ENCODE measurements around the gene FGF5. TPM values are rescaled to one million over a fixed set of nuclear protein-coding genes. Genes with fewer than 3 reads are reported as not detected.

The FGF5 gene
- total RNA-seq, 1 donor from 2014 or later: not detected

- H3K27ac ChIP-seq: no peak overlapping the region
- intact Hi-C loops (cut with DNase I): no loop called here
- no peaks in the 10 kb centered on the region for H3K9me3 ChIP-seq
- H3K36me3 ChIP-seq: no peaks in the 10 kb centered on the region
- H3K4me3 ChIP-seq: no peak overlapping the region
- TF ChIP-seq, protein P1, sequence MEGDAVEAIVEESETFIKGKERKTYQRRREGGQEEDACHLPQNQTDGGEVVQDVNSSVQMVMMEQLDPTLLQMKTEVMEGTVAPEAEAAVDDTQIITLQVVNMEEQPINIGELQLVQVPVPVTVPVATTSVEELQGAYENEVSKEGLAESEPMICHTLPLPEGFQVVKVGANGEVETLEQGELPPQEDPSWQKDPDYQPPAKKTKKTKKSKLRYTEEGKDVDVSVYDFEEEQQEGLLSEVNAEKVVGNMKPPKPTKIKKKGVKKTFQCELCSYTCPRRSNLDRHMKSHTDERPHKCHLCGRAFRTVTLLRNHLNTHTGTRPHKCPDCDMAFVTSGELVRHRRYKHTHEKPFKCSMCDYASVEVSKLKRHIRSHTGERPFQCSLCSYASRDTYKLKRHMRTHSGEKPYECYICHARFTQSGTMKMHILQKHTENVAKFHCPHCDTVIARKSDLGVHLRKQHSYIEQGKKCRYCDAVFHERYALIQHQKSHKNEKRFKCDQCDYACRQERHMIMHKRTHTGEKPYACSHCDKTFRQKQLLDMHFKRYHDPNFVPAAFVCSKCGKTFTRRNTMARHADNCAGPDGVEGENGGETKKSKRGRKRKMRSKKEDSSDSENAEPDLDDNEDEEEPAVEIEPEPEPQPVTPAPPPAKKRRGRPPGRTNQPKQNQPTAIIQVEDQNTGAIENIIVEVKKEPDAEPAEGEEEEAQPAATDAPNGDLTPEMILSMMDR (IDR thresholded peaks at IDR 0.05): no peak
- TF ChIP-seq POLR2AphosphoS5 (IDR thresholded peaks at IDR 0.05; ENCODE audit: insufficient read depth in 1 of 2, low read depth in 1 of 2) (no peak), POLR2A (IDR thresholded peaks at IDR 0.05) (no peak)
- DNase-seq (ENCODE audit: extremely low spot score in 2 of 2): no peak
- no peaks in the 10 kb centered on the region for H3K27me3 ChIP-seq
- H3K4me1 ChIP-seq: no peaks in the 10 kb centered on the region
These were observed 40.9 kb upstream of the FGF5 start for GRCh38 chr4:80225595-80225994.

- DNase-seq (ENCODE audit: extremely low spot score in 2 of 2): no peak
- no peaks in the 10 kb centered on the region for H3K27me3 ChIP-seq
- H3K9me3 ChIP-seq: no peaks in the 10 kb centered on the region
- no peak overlapping the region for H3K27ac ChIP-seq
- H3K4me1 ChIP-seq: no peaks in the 10 kb centered on the region
- intact Hi-C loops (cut with DNase I): no loop called here
- H3K4me3 ChIP-seq: no peak overlapping the region
- H3K36me3 ChIP-seq: no peaks in the 10 kb centered on the region
- TF ChIP-seq POLR2A (IDR thresholded peaks at IDR 0.05): no peak
- TF ChIP-seq, protein P1 (IDR thresholded peaks at IDR 0.05): no peak
- no peak for TF ChIP-seq POLR2AphosphoS5 (IDR thresholded peaks at IDR 0.05; ENCODE audit: insufficient read depth in 1 of 2, low read depth in 1 of 2)
These were observed 40.4 kb upstream of the FGF5 start for GRCh38 chr4:80226094-80226493.

GRCh38 chr4:80228460-80228859 lies 38.0 kb upstream of the FGF5 start:
- H3K4me3 ChIP-seq: no peak overlapping the region
- no peak for DNase-seq (ENCODE audit: extremely low spot score in 2 of 2)
- TF ChIP-seq POLR2AphosphoS5 (IDR thresholded peaks at IDR 0.05; ENCODE audit: insufficient read depth in 1 of 2, low read depth in 1 of 2): no peak
- TF ChIP-seq POLR2A (IDR thresholded peaks at IDR 0.05): no peak
- TF ChIP-seq, protein P1 (IDR thresholded peaks at IDR 0.05): no peak
- H3K27ac ChIP-seq: no peak overlapping the region
- intact Hi-C loops (cut with DNase I): no loop called here
- no peaks in the 10 kb centered on the region for H3K27me3 ChIP-seq
- no peaks in the 10 kb centered on the region for H3K36me3 ChIP-seq
- no peaks in the 10 kb centered on the region for H3K9me3 ChIP-seq
- H3K4me1 ChIP-seq: no peaks in the 10 kb centered on the region

- no peaks in the 10 kb centered on the region for H3K27me3 ChIP-seq
- TF ChIP-seq, protein P1 (IDR thresholded peaks at IDR 0.05): no peak
- TF ChIP-seq POLR2A (IDR thresholded peaks at IDR 0.05) (no peak), POLR2AphosphoS5 (IDR thresholded peaks at IDR 0.05; ENCODE audit: insufficient read depth in 1 of 2, low read depth in 1 of 2) (no peak)
- H3K27ac ChIP-seq: no peak overlapping the region
- intact Hi-C loops (cut with DNase I): no loop called here
- no peaks in the 10 kb centered on the region for H3K36me3 ChIP-seq
- no peaks in the 10 kb centered on the region for H3K4me1 ChIP-seq
- no peak for DNase-seq (ENCODE audit: extremely low spot score in 2 of 2)
- no peak overlapping the region for H3K4me3 ChIP-seq
- H3K9me3 ChIP-seq: no peaks in the 10 kb centered on the region
These were observed 37.3 kb upstream of the FGF5 start for GRCh38 chr4:80229128-80229527.

DNA sequence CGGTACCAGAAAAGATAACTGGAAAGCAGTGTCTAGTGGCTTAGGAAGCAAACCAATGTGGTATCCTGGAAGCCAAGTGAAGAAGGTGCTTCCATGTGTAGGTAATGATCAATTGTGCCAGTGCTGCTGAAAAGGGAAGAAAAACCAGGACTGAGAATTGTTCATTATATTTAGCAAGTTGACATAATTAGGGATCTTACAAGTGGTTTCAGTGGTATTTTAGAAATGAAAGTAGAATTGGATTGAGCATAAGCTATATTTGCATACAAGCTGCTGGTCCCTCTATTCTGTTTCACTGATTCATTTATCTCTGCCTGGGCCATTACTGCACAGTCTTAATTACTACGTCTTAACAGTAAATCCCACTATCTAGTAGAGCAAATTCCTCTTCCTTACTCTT lies 36.9 kb upstream of the FGF5 start:
- intact Hi-C loops (cut with DNase I): no loop called here
- H3K4me1 ChIP-seq: no peaks in the 10 kb centered on the region
- H3K27me3 ChIP-seq: no peaks in the 10 kb centered on the region
- H3K9me3 ChIP-seq: no peaks in the 10 kb centered on the region
- no peak for DNase-seq (ENCODE audit: extremely low spot score in 2 of 2)
- H3K27ac ChIP-seq: no peak overlapping the region
- TF ChIP-seq, protein P1 (IDR thresholded peaks at IDR 0.05): no peak
- TF ChIP-seq POLR2A (IDR thresholded peaks at IDR 0.05) (no peak), POLR2AphosphoS5 (IDR thresholded peaks at IDR 0.05; ENCODE audit: insufficient read depth in 1 of 2, low read depth in 1 of 2) (no peak)
- no peaks in the 10 kb centered on the region for H3K36me3 ChIP-seq
- no peak overlapping the region for H3K4me3 ChIP-seq
